IMR-90 (cell line): Measurements from ENCODE around the gene SLFNL1. TPM values are rescaled to one million over a fixed set of nuclear protein-coding genes. Genes with fewer than 3 reads are reported as not detected.

ENCODE experiments used
- ATAC-seq: fragments of 200-7000 bp; cut with Tn5 transposase; 2 replicates; pipeline ENCODE4 v1.9.1; 2020; ENCODE audit warnings: low read depth, mild to moderate bottlenecking, moderate library complexity
- BruUV-seq: library from RNA; stranded (reverse); fragments of 400-500 nt; replicated peaks from 2 replicates; lab custom pipeline; 2021; lab: Mats Ljungman, UMichigan
- CTCF ChIA-PET: fragments of 300-600 bp; formaldehyde crosslinking; extraction: SDS; loops from one replicate; lab custom pipeline; 2021; ENCODE audit warnings: antibody characterized with exemption; lab: Yijun Ruan, JAX
- POLR2A ChIA-PET: fragments of 300-600 bp; sonication (Branson Sonifier 250); formaldehyde crosslinking; loops from one replicate; lab custom pipeline; 2022; ENCODE audit warnings: antibody characterized with exemption; ENCODE audit not compliant: unreplicated experiment; lab: Charles Lee
- DNase-seq: peaks from one replicate; pipeline ENCODE4 v3.0.0; 2013
- H2AFZ ChIP-seq: replicated peaks from 2 replicates; pipeline ENCODE3; 2013; ENCODE audit warnings: low read length, mild to moderate bottlenecking; ENCODE audit not compliant: poor library complexity
- H2AK5ac ChIP-seq: 2 replicates; pipeline ENCODE4 v1.6.1; 2013; ENCODE audit warnings: low read depth, low read length, inconsistent platforms
- H2AK9ac ChIP-seq: replicated peaks from 2 replicates; pipeline ENCODE3; 2013; ENCODE audit warnings: mild to moderate bottlenecking, low read depth, low read length, moderate library complexity; ENCODE audit not compliant: poor library complexity
- H2BK120ac ChIP-seq: 2 replicates; pipeline ENCODE4 v1.6.1; 2013; ENCODE audit warnings: low read depth, low read length, inconsistent platforms
- H2BK15ac ChIP-seq: 3 replicates; pipeline ENCODE4 v1.6.1; 2013; ENCODE audit warnings: low read depth, low read length, inconsistent platforms
- H2BK20ac ChIP-seq: 2 replicates; pipeline ENCODE4 v1.6.1; 2013; ENCODE audit warnings: low read depth, mild to moderate bottlenecking, inconsistent platforms, low read length, moderate library complexity
- H2BK5ac ChIP-seq: 2 replicates; pipeline ENCODE4 v1.6.1; 2013; ENCODE audit warnings: mild to moderate bottlenecking, low read depth, low read length, inconsistent platforms; ENCODE audit not compliant: poor library complexity, severe bottlenecking
- H3K14ac ChIP-seq: replicated peaks from 2 replicates; pipeline ENCODE4 v1.6.1; 2013; ENCODE audit warnings: low read depth, low read length, inconsistent platforms
- H3K18ac ChIP-seq: 2 replicates; pipeline ENCODE4 v1.6.1; 2013; ENCODE audit warnings: low read depth, low read length, control low read depth
- H3K23ac ChIP-seq: 2 replicates; pipeline ENCODE4 v1.6.1; 2013; ENCODE audit warnings: low read depth, low read length, inconsistent platforms
- H3K27ac ChIP-seq: 2 replicates; pipeline ENCODE4 v1.5.1; 2013; ENCODE audit warnings: mild to moderate bottlenecking, control low read depth, low read length; ENCODE audit not compliant: insufficient read depth
- H3K27me3 ChIP-seq: 2 replicates; pipeline ENCODE4 v1.6.1; 2013; ENCODE audit warnings: low read length; ENCODE audit not compliant: control insufficient read depth, insufficient read depth
- H3K36me3 ChIP-seq: 2 replicates; pipeline ENCODE4 v1.6.1; 2013; ENCODE audit warnings: low read length, mixed read lengths; ENCODE audit not compliant: control insufficient read depth, insufficient read depth
- H3K4ac ChIP-seq: 2 replicates; pipeline ENCODE4 v1.6.1; 2013; ENCODE audit warnings: low read depth, low read length, inconsistent platforms
- H3K4me1 ChIP-seq: 2 replicates; pipeline ENCODE4 v1.6.1; 2013; ENCODE audit warnings: low read length, mixed read lengths; ENCODE audit not compliant: control insufficient read depth, insufficient read depth
- H3K4me2 ChIP-seq: 2 replicates; pipeline ENCODE4 v1.6.1; 2013; ENCODE audit warnings: low read depth, mild to moderate bottlenecking, control low read depth, low read length, moderate library complexity
- H3K4me3 ChIP-seq: 2 replicates; pipeline ENCODE4 v1.5.1; 2013; ENCODE audit warnings: low read depth, mild to moderate bottlenecking, control low read depth, low read length, moderate library complexity; ENCODE audit not compliant: insufficient read depth
- H3K56ac ChIP-seq: 2 replicates; pipeline ENCODE4 v1.6.1; 2013; ENCODE audit warnings: low read length, inconsistent platforms; ENCODE audit not compliant: insufficient read depth; ENCODE audit errors: extremely low read depth
- H3K79me1 ChIP-seq, 2 experiments: 2 replicates each; pipeline ENCODE4 v1.6.1; 2013; ENCODE audit warnings: low read length in 2 of 2, inconsistent platforms in 1 of 2, low read depth in 1 of 2
- H3K9ac ChIP-seq: 2 replicates; pipeline ENCODE4 v1.6.1; 2013; ENCODE audit warnings: low read depth, low read length, control low read depth
- H3K9me1 ChIP-seq: 2 replicates; pipeline ENCODE4 v1.6.1; 2013; ENCODE audit warnings: low read length, inconsistent platforms; ENCODE audit not compliant: insufficient read depth
- H3K9me3 ChIP-seq: 2 replicates; pipeline ENCODE4 v1.6.1; 2013; ENCODE audit warnings: low read length; ENCODE audit not compliant: control insufficient read depth, insufficient read depth
- H4K20me1 ChIP-seq: 2 replicates; pipeline ENCODE4 v1.6.1; 2013; ENCODE audit warnings: low read length, inconsistent platforms; ENCODE audit not compliant: insufficient read depth
- H4K5ac ChIP-seq: 2 replicates; pipeline ENCODE4 v1.6.1; 2013; ENCODE audit warnings: mild to moderate bottlenecking, low read depth, low read length, control low read depth
- H4K8ac ChIP-seq, 2 experiments: 2 replicates each; pipeline ENCODE4 v1.6.1; 2013; ENCODE audit warnings: low read depth in 2 of 2, low read length in 2 of 2, control low read depth in 1 of 2, inconsistent platforms in 1 of 2
- H4K91ac ChIP-seq: 2 replicates; pipeline ENCODE4 v1.6.1; 2013; ENCODE audit warnings: low read depth, low read length, inconsistent platforms; ENCODE audit not compliant: insufficient read depth
- BHLHE40 ChIP-seq: fragments of 150-350 bp; IDR thresholded peaks from 2 replicates; pipeline ENCODE4 v1.6.1; 2016; ENCODE audit warnings: mild to moderate bottlenecking, low read depth, low read length
- CHD1 ChIP-seq: IDR thresholded peaks from 2 replicates; pipeline ENCODE4 v1.6.1; 2012; ENCODE audit warnings: low read depth, low read length, improper control_type of control experiment
- FOS ChIP-seq: fragments of 150-350 bp; IDR thresholded peaks from 2 replicates; pipeline ENCODE4 v1.6.1; 2016; ENCODE audit warnings: low read depth, low read length
- MAFK ChIP-seq: IDR thresholded peaks from 2 replicates; pipeline ENCODE4 v1.6.1; 2012; ENCODE audit warnings: low read depth, low read length, improper control_type of control experiment
- MAZ ChIP-seq: IDR thresholded peaks from 2 replicates; pipeline ENCODE4 v1.6.1; 2012; ENCODE audit warnings: low read depth, mild to moderate bottlenecking, low read length, improper control_type of control experiment, moderate library complexity, borderline replicate concordance
- MXI1 ChIP-seq: IDR thresholded peaks from 2 replicates; pipeline ENCODE4 v1.6.1; 2012; ENCODE audit warnings: low read depth, mild to moderate bottlenecking, low read length, moderate library complexity, borderline replicate concordance
- NFE2L2 ChIP-seq: fragments of 150-350 bp; IDR thresholded peaks from 2 replicates; pipeline ENCODE4 v1.6.1; 2016; ENCODE audit warnings: low read depth, mild to moderate bottlenecking, low read length
- POLR2A ChIP-seq: IDR thresholded peaks from 2 replicates; pipeline ENCODE4 v1.6.1; 2012; ENCODE audit warnings: mild to moderate bottlenecking, low read depth, low read length
- RAD21 ChIP-seq: IDR thresholded peaks from 2 replicates; pipeline ENCODE4 v1.6.1; 2012; ENCODE audit warnings: low read length, improper control_type of control experiment
- RCOR1 ChIP-seq: IDR thresholded peaks from 2 replicates; pipeline ENCODE4 v1.6.1; 2012; ENCODE audit warnings: mild to moderate bottlenecking, low read length, improper control_type of control experiment; ENCODE audit not compliant: insufficient replicate concordance
- RFX5 ChIP-seq: IDR thresholded peaks from 2 replicates; pipeline ENCODE4 v1.8.0; 2012; ENCODE audit warnings: low read depth, mild to moderate bottlenecking, low read length, moderate library complexity
- SMC3 ChIP-seq: fragments of 150-350 bp; IDR thresholded peaks from 2 replicates; pipeline ENCODE4 v1.6.1; 2016; ENCODE audit warnings: low read depth, mild to moderate bottlenecking, antibody characterized with exemption, low read length, moderate library complexity
- WGBS, 2 experiments: methylation state at CpG; one replicate each; pipeline versions ENCODE4 v1.1.5 to v1.1.7; 2013; ENCODE audit warnings: missing lambda C conversion rate in 2 of 2; ENCODE audit not compliant: insufficient read length in 1 of 2; ENCODE audit errors: extremely low coverage in 2 of 2; 5-methylcytosine and 5-hydroxymethylcytosine counted together
- dilution Hi-C: fragments of 300-500 bp; cut with HindIII; formaldehyde crosslinking; loops from one replicate; pipeline ENCODE4 v1.14.3; 2018; ENCODE audit warnings: low sequenced_read_pairs; ENCODE audit not compliant: unreplicated experiment
- in situ Hi-C: fragments of 300-500 bp; cut with MboI; formaldehyde crosslinking; loops from 3 replicates; pipeline ENCODE4 v1.14.3; 2019; ENCODE audit warnings: low sequenced_read_pairs, inconsistent platforms, mixed read lengths
- intact Hi-C: fragments of 100-400 bp; cut with micrococcal nuclease; formaldehyde crosslinking; loops from 2 replicates; pipeline ENCODE4 v1.10.0; 2022
- polyA plus RNA-seq, 3 experiments: library from polyadenylated mRNA; depleted of rRNA; stranded (reverse); fragments of >200 nt; gene quantifications; 2 replicates each; pipeline ENCODE4 v1.2.3, GENCODE V29; 2012; ENCODE audit warnings: low replicate concordance in 1 of 3
- total RNA-seq: library from RNA; depleted of rRNA; stranded (reverse); fragments of >200 nt; gene quantifications from 2 replicates; pipeline ENCODE4 v1.2.3, GENCODE V29; 2012
- TF ChIP-seq, protein P1 (sequence below): conservative IDR thresholded peaks from 2 replicates; pipeline ENCODE4 v1.5.1; 2012; ENCODE audit warnings: mild to moderate bottlenecking, low read depth, low read length, improper control_type of control experiment
- TF ChIP-seq, protein P2 (sequence below): fragments of 150-350 bp; IDR thresholded peaks from 2 replicates; pipeline ENCODE4 v1.6.1; 2017; ENCODE audit warnings: mild to moderate bottlenecking, antibody characterized with exemption, low read length, low read depth

The SLFNL1 gene
- total and polyA plus RNA-seq, 2 of the 4 experiments (the other 2 are of a cell fraction) = under 0.01 to 0.09 TPM

DNA sequence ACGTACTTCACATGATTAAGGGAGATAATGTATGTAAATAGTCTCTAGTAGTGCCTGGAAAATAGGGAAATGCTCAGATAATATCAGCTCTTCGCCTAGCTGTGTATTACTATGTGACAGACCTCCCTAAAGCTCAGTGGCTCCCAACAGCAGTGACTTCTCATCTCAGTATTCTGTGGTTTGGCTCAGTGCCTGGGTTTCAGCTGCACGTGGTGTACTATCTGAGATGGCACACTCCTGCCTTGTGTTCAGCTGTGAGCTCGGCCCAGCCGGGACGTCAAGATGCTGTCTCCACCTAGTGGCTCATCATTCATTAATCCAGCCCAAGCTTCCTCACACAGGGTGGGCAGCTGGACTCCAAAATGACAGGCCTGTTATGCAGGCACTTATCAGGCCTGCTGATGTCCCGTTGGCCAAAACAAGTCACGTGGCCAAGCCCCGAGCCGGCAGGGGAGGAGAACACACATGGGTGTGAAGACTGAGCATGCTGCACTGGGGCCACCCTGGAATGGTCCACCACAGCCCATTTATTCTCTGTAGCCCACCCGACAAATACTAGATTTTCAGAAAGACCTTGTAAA, 17.8 kb downstream of the SLFNL1 start:
- no peak overlapping the region for H2BK20ac ChIP-seq
- no peak overlapping the region for H3K56ac ChIP-seq
- H3K4me3 ChIP-seq = no peak overlapping the region
- 0 out of 4 replicates have a peak overlapping the region, but pooled peaks of 1 of the 2 experiments have one; percentile 6 for H4K8ac ChIP-seq
- peaks cover 16% of the 10 kb centered on the region for H3K9me1 ChIP-seq
- no peaks in the 10 kb centered on the region for H3K27me3 ChIP-seq
- no peak overlapping the region for H3K18ac ChIP-seq
- peaks cover 32 to 77% of the 10 kb centered on the region in 2 experiments for H3K79me1 ChIP-seq
- POLR2A ChIA-PET = no interaction called here
- ATAC-seq (peak; percentile 96), DNase-seq (peak; percentile 100)
- in situ Hi-C loops = no loop called here
- H3K4me1 ChIP-seq = peaks cover 14% of the 10 kb centered on the region
- H3K4ac ChIP-seq = no peak overlapping the region
- H2BK15ac ChIP-seq = no peak overlapping the region
- peaks cover 17% of the 10 kb centered on the region for H4K20me1 ChIP-seq
- dilution Hi-C loops = no loop called here
- intact Hi-C loops = loop anchor here (1.0 kb wide), 1 partner anchor 155 kb away; no protein-coding TSS in a partner anchor
- H2AFZ ChIP-seq = peak overlapping the region; percentile 64
- no peaks in the 10 kb centered on the region for H3K9me3 ChIP-seq
- no peak overlapping the region for H2AK5ac ChIP-seq
- WGBS, 2 experiments = no CpG with 5 or more reads among the region's 11 CpGs
- peak overlapping the region; percentile 71 for H2BK5ac ChIP-seq
- no peak overlapping the region for H3K4me2 ChIP-seq
- no peak overlapping the region for H4K5ac ChIP-seq
- H3K23ac ChIP-seq = no peak overlapping the region
- no TSS peak for BruUV-seq
- H4K91ac ChIP-seq = no peak overlapping the region
- TF ChIP-seq RAD21 (peak; percentile 61), POLR2A (no peak), FOS (peak; percentile 39; the same call in 1 of the 2 replicates), NFE2L2 (no peak), MAFK (no peak), SMC3 (peak; percentile 58), RCOR1 (peak; percentile 43), MXI1 (peak; percentile 99), MAZ (peak; percentile 25; the same call in 1 of the 2 replicates), CHD1 (no peak), BHLHE40 (peak; percentile 98), RFX5 (0 out of 2 replicates have a peak, but pooled peaks have one; percentile 17)
- TF ChIP-seq, protein P1, sequence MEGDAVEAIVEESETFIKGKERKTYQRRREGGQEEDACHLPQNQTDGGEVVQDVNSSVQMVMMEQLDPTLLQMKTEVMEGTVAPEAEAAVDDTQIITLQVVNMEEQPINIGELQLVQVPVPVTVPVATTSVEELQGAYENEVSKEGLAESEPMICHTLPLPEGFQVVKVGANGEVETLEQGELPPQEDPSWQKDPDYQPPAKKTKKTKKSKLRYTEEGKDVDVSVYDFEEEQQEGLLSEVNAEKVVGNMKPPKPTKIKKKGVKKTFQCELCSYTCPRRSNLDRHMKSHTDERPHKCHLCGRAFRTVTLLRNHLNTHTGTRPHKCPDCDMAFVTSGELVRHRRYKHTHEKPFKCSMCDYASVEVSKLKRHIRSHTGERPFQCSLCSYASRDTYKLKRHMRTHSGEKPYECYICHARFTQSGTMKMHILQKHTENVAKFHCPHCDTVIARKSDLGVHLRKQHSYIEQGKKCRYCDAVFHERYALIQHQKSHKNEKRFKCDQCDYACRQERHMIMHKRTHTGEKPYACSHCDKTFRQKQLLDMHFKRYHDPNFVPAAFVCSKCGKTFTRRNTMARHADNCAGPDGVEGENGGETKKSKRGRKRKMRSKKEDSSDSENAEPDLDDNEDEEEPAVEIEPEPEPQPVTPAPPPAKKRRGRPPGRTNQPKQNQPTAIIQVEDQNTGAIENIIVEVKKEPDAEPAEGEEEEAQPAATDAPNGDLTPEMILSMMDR = peak; percentile 68
- TF ChIP-seq, protein P2, sequence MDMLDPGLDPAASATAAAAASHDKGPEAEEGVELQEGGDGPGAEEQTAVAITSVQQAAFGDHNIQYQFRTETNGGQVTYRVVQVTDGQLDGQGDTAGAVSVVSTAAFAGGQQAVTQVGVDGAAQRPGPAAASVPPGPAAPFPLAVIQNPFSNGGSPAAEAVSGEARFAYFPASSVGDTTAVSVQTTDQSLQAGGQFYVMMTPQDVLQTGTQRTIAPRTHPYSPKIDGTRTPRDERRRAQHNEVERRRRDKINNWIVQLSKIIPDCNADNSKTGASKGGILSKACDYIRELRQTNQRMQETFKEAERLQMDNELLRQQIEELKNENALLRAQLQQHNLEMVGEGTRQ = peak; percentile 93
- no peak overlapping the region for H3K27ac ChIP-seq
- H2AK9ac ChIP-seq = peak overlapping the region; percentile 13
- no peak overlapping the region for H3K14ac ChIP-seq
- CTCF ChIA-PET = interaction anchor here (0.5 to 2.0 kb wide), 11 partner anchors 9 to 231 kb away, joined by 3 to 9 read pairs (median 5); partner anchors contain the start of genes CTPS1 and SLFNL1
- H3K9ac ChIP-seq = no peak overlapping the region
- peaks cover 41% of the 10 kb centered on the region for H3K36me3 ChIP-seq
- H2BK120ac ChIP-seq = 0 out of 2 replicates have a peak overlapping the region, but pooled peaks have one; percentile 7
